Ammon's horn (tissue), 1 donor: Measurements from ENCODE around the gene NUDCD2.
A peak's percentile ranks its signal among the peaks of the same experiment; 100 is the strongest.
"Not testable (repeated sequence)": the region's sequence is repeated elsewhere in the genome, so short reads cannot be mapped to it uniquely, and the experiment has no call there.

Experiments used
- DNase-seq: peaks from one replicate; pipeline ENCODE4 v3.0.0-alpha.2; 2016; ENCODE audit warnings: low spot score

NUDCD2 gene

GRCh38 chr5:163426128-163426527 is 33.8 kb downstream of the NUDCD2 start:
- not testable (repeated sequence) for DNase-seq

DNA sequence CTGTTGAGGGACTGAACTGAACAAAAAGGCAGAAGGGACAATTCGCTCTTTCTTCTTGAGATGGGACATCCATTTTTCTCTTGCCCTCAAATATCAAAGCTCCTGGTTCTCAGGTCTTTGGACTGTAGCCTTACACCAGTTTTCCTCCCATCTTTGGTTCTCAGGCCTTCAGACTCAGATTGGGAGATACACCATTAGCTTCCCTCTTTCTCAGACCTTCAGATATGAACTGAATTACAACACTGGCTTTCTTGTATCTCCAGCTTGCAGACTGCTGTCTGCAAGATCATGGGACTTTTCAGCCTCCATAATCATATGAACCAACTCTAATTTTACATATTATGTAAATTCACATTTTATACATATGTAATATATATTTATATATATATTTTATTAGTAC is 35.1 kb downstream of the NUDCD2 start:
- DNase-seq: no peak

- DNase-seq: not testable (repeated sequence)
Measured at GRCh38 chr5:163415673-163416072, 44.2 kb downstream of the NUDCD2 start.

- DNase-seq: no peak
Measured at GRCh38 chr5:163410505-163410904, 49.4 kb downstream of the NUDCD2 start.

DNA sequence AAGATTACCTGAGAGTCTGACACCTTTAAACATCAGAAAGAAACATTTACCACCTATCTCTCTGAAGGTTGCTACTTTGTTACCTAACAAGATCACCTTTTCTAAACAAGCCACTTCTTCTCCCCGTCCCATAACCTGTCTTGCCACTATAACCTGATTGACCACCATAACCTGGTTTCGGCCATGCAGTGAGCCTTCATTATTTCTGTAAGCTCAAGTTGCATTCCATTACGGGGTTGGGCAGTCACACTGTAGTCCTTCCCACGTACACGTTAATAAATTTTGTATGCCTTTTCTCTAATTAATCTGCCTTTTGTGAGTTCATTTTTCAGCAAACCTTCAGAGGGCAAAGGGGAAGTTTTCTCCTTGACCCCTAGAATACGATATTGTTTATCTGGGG is 50.5 kb downstream of the NUDCD2 start:
- no peak for DNase-seq

- DNase-seq: peak; percentile 85
Measured at GRCh38 chr5:163408311-163408923, 51.5 kb downstream of the NUDCD2 start.

GRCh38 chr5:163407034-163407655 is 52.8 kb downstream of the NUDCD2 start:
- no peak for DNase-seq

- no peak for DNase-seq
Measured at GRCh38 chr5:163404364-163405173, 55.3 kb downstream of the NUDCD2 start.

- no peak for DNase-seq
Measured at GRCh38 chr5:163402007-163402406, 57.9 kb downstream of the NUDCD2 start.

- no peak for DNase-seq
Measured at GRCh38 chr5:163401271-163401670, 58.6 kb downstream of the NUDCD2 start.

GRCh38 chr5:163399923-163400322 is 60.0 kb downstream of the NUDCD2 start:
- DNase-seq: no peak

GRCh38 chr5:163397354-163397753 is 62.5 kb downstream of the NUDCD2 start:
- no peak for DNase-seq

DNA sequence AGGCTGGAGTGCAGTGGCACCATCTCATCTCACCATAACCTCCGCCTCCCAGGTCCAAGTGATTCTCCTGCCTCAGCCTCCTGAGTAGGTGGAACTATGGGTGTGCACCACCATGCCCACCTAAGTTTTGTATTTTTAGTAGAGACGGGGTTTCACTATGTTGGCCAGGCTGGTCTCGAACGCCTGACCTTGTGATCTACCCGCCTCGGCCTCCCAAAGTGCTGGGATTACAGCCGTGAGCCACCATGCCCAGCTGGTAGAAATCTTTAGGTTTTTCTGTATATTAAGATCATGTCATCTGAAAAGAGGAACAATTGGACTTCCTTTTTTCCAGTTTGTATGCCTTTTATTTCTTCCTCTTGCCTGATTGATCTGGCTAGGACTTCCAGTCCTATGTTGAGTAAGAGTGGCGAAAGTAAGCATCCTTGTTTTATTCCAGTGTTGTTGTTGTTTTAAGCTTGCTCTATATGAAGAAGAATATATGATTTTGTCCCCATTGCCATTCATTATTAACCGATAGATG is 63.0 kb downstream of the NUDCD2 start:
- not testable (repeated sequence) for DNase-seq
